Measurements from ENCODE around the gene ZZZ3.
"Not testable (repeated sequence)": the region's sequence is repeated elsewhere in the genome, so short reads cannot be mapped to it uniquely, and the experiment has no call there.

Gene ZZZ3

GRCh38 chr1:77652970-77653516 lies 29.4 kb downstream of the ZZZ3 start:
- H3K27ac Mint-ChIP-seq: no peak overlapping the region
- peaks cover 11% of the 10 kb centered on the region for H3K4me1 Mint-ChIP-seq
- no peak for TF ChIP-seq CTCF (IDR thresholded peaks at IDR 0.05; ENCODE audit: unreplicated experiment in 3 of 3)
- H3K4me3 Mint-ChIP-seq: no peak overlapping the region
- peaks cover 38% of the 10 kb centered on the region for H3K9me3 Mint-ChIP-seq
- no peaks in the 10 kb centered on the region for H3K27me3 Mint-ChIP-seq (ENCODE audit: low read depth)
- H3K36me3 Mint-ChIP-seq (ENCODE audit: low read depth): peaks cover 62% of the 10 kb centered on the region

- no peaks in the 10 kb centered on the region for H3K27me3 Mint-ChIP-seq (ENCODE audit: low read depth)
- TF ChIP-seq CTCF (IDR thresholded peaks at IDR 0.05; ENCODE audit: unreplicated experiment in 3 of 3): no peak
- H3K36me3 Mint-ChIP-seq (ENCODE audit: low read depth): peaks cover 68% of the 10 kb centered on the region
These were observed 30.2 kb downstream of the ZZZ3 start for GRCh38 chr1:77652268-77652667.

GRCh38 chr1:77649127-77649526 lies 33.3 kb downstream of the ZZZ3 start:
- Mint-ChIP-seq H3K27ac (no peak overlapping the region), H3K36me3 (ENCODE audit: low read depth) (peaks cover 84% of the 10 kb centered on the region), H3K27me3 (ENCODE audit: low read depth) (no peaks in the 10 kb centered on the region), H3K4me1 (peaks cover 6% of the 10 kb centered on the region), H3K4me3 (no peak overlapping the region), H3K9me3 (peaks cover 47% of the 10 kb centered on the region)
- no peak for TF ChIP-seq CTCF (IDR thresholded peaks at IDR 0.05; ENCODE audit: unreplicated experiment in 3 of 3)

More at GRCh38 chr1:77652268-77652667, 30.2 kb downstream of the ZZZ3 start:
- no peak overlapping the region for H3K27ac Mint-ChIP-seq
- peaks cover 38% of the 10 kb centered on the region for H3K9me3 Mint-ChIP-seq
- no peak overlapping the region for H3K4me3 Mint-ChIP-seq
- peaks cover 11% of the 10 kb centered on the region for H3K4me1 Mint-ChIP-seq

- not testable (repeated sequence) for H3K4me1 Mint-ChIP-seq; H3K4me3 Mint-ChIP-seq; H3K27ac Mint-ChIP-seq; H3K27me3 Mint-ChIP-seq (ENCODE audit: low read depth)
- Mint-ChIP-seq H3K9me3 (peaks cover 35% of the 10 kb centered on the region), H3K36me3 (ENCODE audit: low read depth) (peaks cover 70% of the 10 kb centered on the region)
These were observed 36.2 kb downstream of the ZZZ3 start for GRCh38 chr1:77646224-77646623.

- Mint-ChIP-seq H3K36me3 (ENCODE audit: low read depth) (peaks cover 57% of the 10 kb centered on the region), H3K9me3 (peaks cover 12% of the 10 kb centered on the region), H3K4me1 (no peaks in the 10 kb centered on the region), H3K4me3 (no peak overlapping the region), H3K27me3 (ENCODE audit: low read depth) (no peaks in the 10 kb centered on the region), H3K27ac (no peak overlapping the region)
- TF ChIP-seq CTCF (IDR thresholded peaks at IDR 0.05; ENCODE audit: unreplicated experiment in 3 of 3): no peak
These were observed 39.0 kb downstream of the ZZZ3 start for GRCh38 chr1:77643456-77643855.

GRCh38 chr1:77642941-77643340 lies 39.5 kb downstream of the ZZZ3 start:
- Mint-ChIP-seq H3K27ac (no peak overlapping the region), H3K9me3 (peaks cover 9% of the 10 kb centered on the region), H3K4me1 (no peaks in the 10 kb centered on the region), H3K4me3 (no peak overlapping the region), H3K36me3 (ENCODE audit: low read depth) (peaks cover 51% of the 10 kb centered on the region), H3K27me3 (ENCODE audit: low read depth) (no peaks in the 10 kb centered on the region)
- no peak for TF ChIP-seq CTCF (IDR thresholded peaks at IDR 0.05; ENCODE audit: unreplicated experiment in 3 of 3)

Measured in nephron (organoid).